ENCODE results near the gene TNRC18. TPM values are rescaled to one million over a fixed set of nuclear protein-coding genes. Genes with fewer than 3 reads are reported as not detected.

TNRC18 gene
- total and polyA plus RNA-seq, 9 of the 15 experiments (the other 6 are each of a cell fraction or from before 2014, with no cell fraction given): 0.03 to 43.2 (median 18.0) TPM

GRCh38 chr7:5425507-5426225 is 2.0 kb upstream of the TNRC18 start (continued):
- no peak for TF ChIP-seq ZNF445 (CRISPR knock-in tag; IDR thresholded peaks at IDR 0.05; ENCODE audit: low read depth)
- peak; percentile 60 for TF ChIP-seq FIP1L1 (IDR thresholded peaks at IDR 0.05; ENCODE audit: low read depth, low read length, poor library complexity, severe bottlenecking)
- peak in 1 of 2 experiments; percentile 59 for TF ChIP-seq E2F6 (IDR thresholded peaks at IDR 0.05; ENCODE audit: borderline replicate concordance in 1 of 2, extremely low read depth in 1 of 2, insufficient read depth in 1 of 2, insufficient read length in 1 of 2, low read depth in 1 of 2, low read length in 1 of 2, poor library complexity in 1 of 2, severe bottlenecking in 1 of 2)
- TF ChIP-seq MBD2 (IDR thresholded peaks at IDR 0.05; ENCODE audit: borderline replicate concordance, low read depth): peak; percentile 53; the same call in 1 of the 2 replicates
- no peak for TF ChIP-seq ZNF280A (IDR thresholded peaks at IDR 0.05; ENCODE audit: low read depth, partially characterized antibody)
- peak; percentile 83 for TF ChIP-seq BCOR (IDR thresholded peaks at IDR 0.05)
- TF ChIP-seq HNRNPLL (IDR thresholded peaks at IDR 0.05; ENCODE audit: low read depth, low read length, poor library complexity, severe bottlenecking): peak; percentile 59
- peak; percentile 65 for TF ChIP-seq CXXC5 (CRISPR knock-in tag; IDR thresholded peaks at IDR 0.05)
- 0 out of 2 replicates have a peak, but pooled peaks have one; percentile 21 for TF ChIP-seq CREB3L1 (IDR thresholded peaks at IDR 0.05; ENCODE audit: borderline replicate concordance, low read depth)
- no peak for TF ChIP-seq HOXB6 (CRISPR knock-in tag; IDR thresholded peaks at IDR 0.05; ENCODE audit: borderline replicate concordance)
- TF ChIP-seq ZNF263 (CRISPR knock-in tag; IDR thresholded peaks at IDR 0.05; ENCODE audit: borderline replicate concordance): peak; percentile 99
- TF ChIP-seq TEAD1 (CRISPR knock-in tag; IDR thresholded peaks at IDR 0.05): no peak
- 0 out of 2 replicates have a peak, but pooled peaks have one; percentile 29 for TF ChIP-seq ZC3H4 (CRISPR knock-in tag; IDR thresholded peaks at IDR 0.05; ENCODE audit: borderline replicate concordance)
- TF ChIP-seq ZNF384 (IDR thresholded peaks at IDR 0.05; ENCODE audit: low read depth, low read length): peak; percentile 80
- peak; percentile 93 to 98 for TF ChIP-seq MLLT1 (IDR thresholded peaks at IDR 0.05)
- no peak for TF ChIP-seq ZNF143 (CRISPR knock-in tag; IDR thresholded peaks at IDR 0.05)
- peak; percentile 38; the same call in 1 of the 2 replicates for TF ChIP-seq PHF8 (IDR thresholded peaks at IDR 0.05; ENCODE audit: borderline replicate concordance, low read length)
- TF ChIP-seq NCOA1 (IDR thresholded peaks at IDR 0.05; ENCODE audit: low read depth): peak; percentile 67; the same call in 1 of the 2 replicates
- TF ChIP-seq TCF7L2 (IDR thresholded peaks at IDR 0.05; ENCODE audit: low read depth, low read length): 0 out of 2 replicates have a peak, but pooled peaks have one; percentile 26
- TF ChIP-seq HMGN3 (IDR thresholded peaks at IDR 0.05; ENCODE audit: borderline replicate concordance, extremely low read depth, insufficient read length, low read depth, low read length): peak; percentile 92
- no peak for TF ChIP-seq LARP7 (IDR thresholded peaks at IDR 0.05)
- 0 out of 2 replicates have a peak, but pooled peaks have one; percentile 23 for TF ChIP-seq KLF10 (CRISPR knock-in tag; IDR thresholded peaks at IDR 0.05)
